Left hindlimb (tissue), 1 donor: ENCODE measurements around the gene ARHGAP6.
"Not testable (repeated sequence)": the region's sequence is repeated elsewhere in the genome, so short reads cannot be mapped to it uniquely, and the experiment has no call there.

Experiments
- DNase-seq: peaks from one replicate; pipeline ENCODE4 v3.0.0-alpha.2; 2018

Gene ARHGAP6

GRCh38 chrX:11130136-11130535 is 535.6 kb downstream of the ARHGAP6 start:
- no peak for DNase-seq

- DNase-seq: no peak
Observed at GRCh38 chrX:11129534-11130105, 536.1 kb downstream of the ARHGAP6 start.

- no peak for DNase-seq
Observed at GRCh38 chrX:11125060-11125459, 540.7 kb downstream of the ARHGAP6 start.

GRCh38 chrX:11124112-11124511 is 541.6 kb downstream of the ARHGAP6 start:
- DNase-seq: no peak

GRCh38 chrX:11123087-11123486 is 542.6 kb downstream of the ARHGAP6 start:
- DNase-seq: not testable (repeated sequence)

- DNase-seq: no peak
Observed at GRCh38 chrX:11119313-11119943, 546.3 kb downstream of the ARHGAP6 start.

GRCh38 chrX:11117745-11118144 is 548.0 kb downstream of the ARHGAP6 start:
- DNase-seq: no peak

GRCh38 chrX:11113731-11114130 is 552.0 kb downstream of the ARHGAP6 start:
- DNase-seq: no peak

GRCh38 chrX:11111947-11112346 is 553.8 kb downstream of the ARHGAP6 start:
- DNase-seq: no peak

GRCh38 chrX:11111037-11111851 is 554.5 kb downstream of the ARHGAP6 start, which contains the start of gene HCCS:
TSS of gene HCCS (plus strand) at chrX:11111332. CDS start at chrX:11112061, 729 bp downstream.
- peak; percentile 89 for DNase-seq

- DNase-seq: no peak
Observed at GRCh38 chrX:11109968-11110367, 555.8 kb downstream of the ARHGAP6 start.

GRCh38 chrX:11108253-11108941 is 557.3 kb downstream of the ARHGAP6 start:
- DNase-seq: no peak

GRCh38 chrX:11105080-11105479 is 560.6 kb downstream of the ARHGAP6 start:
- no peak for DNase-seq

GRCh38 chrX:11103751-11104150 is 562.0 kb downstream of the ARHGAP6 start:
- no peak for DNase-seq

GRCh38 chrX:11103006-11103405 is 562.7 kb downstream of the ARHGAP6 start:
- DNase-seq: no peak

GRCh38 chrX:11100281-11101035 is 565.3 kb downstream of the ARHGAP6 start:
- DNase-seq: peak; percentile 68

GRCh38 chrX:11099465-11099864 is 566.3 kb downstream of the ARHGAP6 start:
- no peak for DNase-seq

GRCh38 chrX:11097933-11098332 is 567.8 kb downstream of the ARHGAP6 start:
- DNase-seq: no peak

- no peak for DNase-seq
Observed at GRCh38 chrX:11089802-11090201, 575.9 kb downstream of the ARHGAP6 start.
